HepG2 (cell line): ENCODE measurements around the gene TAF1B. TPM values are rescaled to one million over a fixed set of nuclear protein-coding genes. Genes with fewer than 3 reads are reported as not detected.

Experiments used
- ATAC-seq: fragments of 200-7000 bp; cut with Tn5 transposase; 3 replicates; pipeline ENCODE4 v1.9.1; 2020; ENCODE audit warnings: mild to moderate bottlenecking, moderate library complexity
- BruUV-seq: library from RNA; stranded (reverse); fragments of 400-500 nt; replicated peaks from 2 replicates; lab custom pipeline; 2021; lab: Mats Ljungman, UMichigan
- CTCF ChIA-PET: fragments of 300-600 bp; formaldehyde crosslinking; extraction: SDS; loops from one replicate; lab custom pipeline; 2021; ENCODE audit warnings: low total read pairs, inconsistent platforms, low intra/inter-chr PET ratio; lab: Yijun Ruan, JAX
- POLR2A ChIA-PET: fragments of 350-600 bp; sonication (Branson Sonifier 250); formaldehyde crosslinking; loops from one replicate; lab custom pipeline; 2020; ENCODE audit warnings: antibody characterized with exemption, inconsistent platforms; lab: Yijun Ruan, JAX
- DNase-seq: peaks from one replicate; pipeline ENCODE4 v3.0.0-alpha.2; 2015; ENCODE audit warnings: low spot score
- FAIRE-seq: peaks from 3 replicates; lab custom pipeline; 2011; peaks lifted over from hg19 to GRCh38; lab: Jason Lieb, UNC
- H2AFZ ChIP-seq: one replicate; pipeline ENCODE4 v1.6.1; 2011; ENCODE audit warnings: low read length, inconsistent platforms
- H3K27ac ChIP-seq: fragments of 300-600 bp; 3 replicates; pipeline ENCODE4 v1.8.0; 2011; ENCODE audit warnings: mixed run types, mild to moderate bottlenecking, mixed read lengths, low read length, inconsistent platforms; ENCODE audit not compliant: insufficient read depth; ENCODE audit errors: extremely low read length
- H3K27me3 ChIP-seq, 2 experiments: fragments of 200-600 bp in 1 of 2; 2 replicates in 1 of 2; 3 replicates in 1 of 2; pipeline versions ENCODE4 v1.6.0 to v1.8.0; 2011; ENCODE audit warnings: low read length in 2 of 2, mild to moderate bottlenecking in 2 of 2, moderate library complexity in 2 of 2, inconsistent platforms in 1 of 2; ENCODE audit not compliant: insufficient read depth in 2 of 2, control insufficient read depth in 1 of 2
- H3K36me3 ChIP-seq, 2 experiments: fragments of 200-600 bp in 1 of 2; replicated peaks in 1 of 2; 2 replicates in 1 of 2; 3 replicates in 1 of 2; pipeline versions ENCODE4 v1.5.1 to v1.8.0; 2011; ENCODE audit warnings: low read length in 2 of 2, inconsistent platforms in 1 of 2; ENCODE audit not compliant: insufficient read depth in 2 of 2, control insufficient read depth in 1 of 2
- H3K4me1 ChIP-seq: 2 replicates; pipeline ENCODE4 v1.5.1; 2012; ENCODE audit warnings: low read length, inconsistent platforms; ENCODE audit not compliant: insufficient read depth
- H3K4me2 ChIP-seq: 2 replicates; pipeline ENCODE4 v1.6.0; 2011; ENCODE audit warnings: low read depth, low read length, inconsistent platforms
- H3K4me3 ChIP-seq, 3 experiments: fragments of 200-600 bp in 1 of 3; sonication (generic), shearing (Covaris generic) in 1 of 3; replicated peaks in 1 of 3; 2 replicates each; pipeline ENCODE4 v1.5.1; 2011 to 2016; ENCODE audit warnings: low read length in 3 of 3, inconsistent platforms in 2 of 3, low read depth in 2 of 3, mild to moderate bottlenecking in 2 of 3, control low read depth in 1 of 3, mixed read lengths in 1 of 3; ENCODE audit not compliant: insufficient read depth in 1 of 3
- H3K79me2 ChIP-seq: one replicate; pipeline ENCODE4 v1.6.1; 2011; ENCODE audit warnings: low read length, inconsistent platforms; ENCODE audit not compliant: insufficient read depth
- H3K9ac ChIP-seq: 2 replicates; pipeline ENCODE4 v1.6.0; 2011; ENCODE audit warnings: mild to moderate bottlenecking, low read depth, low read length, inconsistent platforms; ENCODE audit not compliant: insufficient read depth
- H3K9me3 ChIP-seq: 2 replicates; pipeline ENCODE4 v1.5.1; 2012; ENCODE audit warnings: mild to moderate bottlenecking, low read length
- H4K20me1 ChIP-seq: 2 replicates; pipeline ENCODE4 v1.6.0; 2011; ENCODE audit warnings: inconsistent platforms, mild to moderate bottlenecking, low read length, moderate library complexity; ENCODE audit not compliant: insufficient read depth
- BCL6 ChIP-seq: IDR thresholded peaks from 2 replicates; pipeline ENCODE4 v1.6.1; 2016; ENCODE audit warnings: missing genetic modification reagents, missing compliant biosample characterization
- CBX1 ChIP-seq: IDR thresholded peaks from one replicate; pipeline ENCODE4 v1.6.1; 2016; ENCODE audit warnings: antibody characterized with exemption, low read depth
- EP300 ChIP-seq, 3 experiments: sonication (generic) in 1 of 3; formaldehyde crosslinking in 1 of 3; IDR thresholded peaks; 2 replicates each; pipeline versions ENCODE4 v1.5.1 to v1.6.1; 2011 to 2020; ENCODE audit warnings: low read depth in 2 of 3, low read length in 2 of 3, borderline replicate concordance in 1 of 3, improper control_type of control experiment in 1 of 3, mild to moderate bottlenecking in 1 of 3, missing genetic modification reagents in 1 of 3, moderate library complexity in 1 of 3
- FOXM1 ChIP-seq: sonication (generic); formaldehyde crosslinking; IDR thresholded peaks from 2 replicates; pipeline ENCODE4 v1.5.0; 2020; ENCODE audit warnings: missing genetic modification reagents
- HINFP ChIP-seq: sonication (generic); formaldehyde crosslinking; IDR thresholded peaks from 2 replicates; pipeline ENCODE4 v1.4.0; 2020; ENCODE audit warnings: low read depth, mild to moderate bottlenecking, missing genetic modification reagents
- MLX ChIP-seq: IDR thresholded peaks from 2 replicates; pipeline ENCODE4 v1.6.1; 2016
- PAF1 ChIP-seq: IDR thresholded peaks from 2 replicates; pipeline ENCODE4 v1.6.1; 2016; ENCODE audit warnings: missing genetic modification reagents, missing compliant biosample characterization
- PLSCR1 ChIP-seq: sonication (generic); formaldehyde crosslinking; IDR thresholded peaks from 2 replicates; pipeline ENCODE4 v1.5.0; 2020; ENCODE audit warnings: missing genetic modification reagents, mild to moderate bottlenecking, borderline replicate concordance
- POGZ ChIP-seq: sonication (generic); formaldehyde crosslinking; IDR thresholded peaks from 2 replicates; pipeline ENCODE4 v1.4.0; 2020; ENCODE audit warnings: mild to moderate bottlenecking, missing genetic modification reagents
- PRDM10 ChIP-seq: sonication (generic); formaldehyde crosslinking; IDR thresholded peaks from 2 replicates; pipeline ENCODE4 v1.4.0; 2020; ENCODE audit warnings: low read depth, missing genetic modification reagents
- SP2 ChIP-seq: sonication (generic); formaldehyde crosslinking; IDR thresholded peaks from 2 replicates; pipeline ENCODE4 v1.5.1; 2020; ENCODE audit warnings: mild to moderate bottlenecking, missing genetic modification reagents
- SRY ChIP-seq: sonication (generic); formaldehyde crosslinking; IDR thresholded peaks from 2 replicates; pipeline ENCODE4 v1.8.0; 2022; ENCODE audit warnings: mild to moderate bottlenecking, missing genetic modification reagents
- ZFP36L2 ChIP-seq: sonication (generic); formaldehyde crosslinking; IDR thresholded peaks from 2 replicates; pipeline ENCODE4 v1.4.0; 2020; ENCODE audit warnings: missing genetic modification reagents
- ZMYM3 ChIP-seq: sonication (generic); formaldehyde crosslinking; IDR thresholded peaks from 2 replicates; pipeline ENCODE4 v1.5.1; 2020; ENCODE audit warnings: mild to moderate bottlenecking, missing genetic modification reagents
- ZNF207 ChIP-seq: fragments of 450-650 bp; IDR thresholded peaks from 2 replicates; pipeline ENCODE4 v1.6.1; 2016; ENCODE audit warnings: antibody characterized with exemption, borderline replicate concordance
- ZNF3 ChIP-seq: IDR thresholded peaks from 2 replicates; pipeline ENCODE4 v1.7.0; 2017; ENCODE audit warnings: inconsistent platforms
- ZNF652 ChIP-seq: IDR thresholded peaks from 2 replicates; pipeline ENCODE4 v1.6.1; 2016; ENCODE audit warnings: low read depth, borderline replicate concordance
- ZNF713 ChIP-seq: sonication (generic); formaldehyde crosslinking; IDR thresholded peaks from 2 replicates; pipeline ENCODE4 v1.4.0; 2020; ENCODE audit warnings: mild to moderate bottlenecking, missing genetic modification reagents
- ZNF790 ChIP-seq: sonication (generic); formaldehyde crosslinking; IDR thresholded peaks from 2 replicates; pipeline ENCODE4 v1.8.0; 2022; ENCODE audit warnings: missing genetic modification reagents, mild to moderate bottlenecking, borderline replicate concordance
- WGBS: methylation state at CpG from one replicate; pipeline ENCODE4 v1.1.6; 2017; ENCODE audit warnings: low lambda C conversion rate; 5-methylcytosine and 5-hydroxymethylcytosine counted together
- in situ Hi-C: cut with HindIII; loops from 2 replicates; pipeline ENCODE4 v1.10.0; 2017; ENCODE audit warnings: low pct_unique_long_range_greater_than_20kb; ENCODE audit not compliant: extremely low pct_ligation_motif_present
- intact Hi-C: fragments of 100-400 bp; cut with micrococcal nuclease; formaldehyde crosslinking; loops from one replicate; pipeline ENCODE4 v1.10.0; 2022; ENCODE audit not compliant: unreplicated experiment
- polyA plus RNA-seq, 8 experiments: library from polyadenylated mRNA; depleted of rRNA in 3 of 8; stranded (reverse) in 7 of 8; unstranded in 1 of 8; fragments of >200 nt; fragmentation: Illumina TruSeq in 4 of 8; extraction: Trizol in 4 of 8; gene quantifications; 2 replicates each; pipeline versions ENCODE4 v1.2.1 to v1.2.3, GENCODE V29; 2011 to 2016; ENCODE audit warnings: low read depth in 4 of 8, missing spikeins in 1 of 8, mixed read lengths in 1 of 8; ENCODE audit not compliant: insufficient read depth in 1 of 8
- total RNA-seq, 5 experiments: library from RNA; depleted of rRNA; stranded (reverse); fragments of >200 nt; fragmentation: Illumina TruSeq; extraction: Trizol; gene quantifications; 2 replicates each; pipeline ENCODE4 v1.2.3, GENCODE V29; 2016; ENCODE audit warnings: low read depth in 1 of 5

The TAF1B gene
- total and polyA plus RNA-seq, 2 of the 13 experiments (the other 11 are each of a cell fraction or from before 2014, with no cell fraction given): 13.3 to 27.7 TPM

- H3K4me2 ChIP-seq: peak overlapping the region; percentile 43
- FAIRE-seq: no peak
- CTCF ChIA-PET: no interaction called here
- H3K79me2 ChIP-seq: no peaks in the 10 kb centered on the region
- no peaks in the 10 kb centered on the region for H3K36me3 ChIP-seq
- no peaks in the 10 kb centered on the region for H3K9me3 ChIP-seq
- in situ Hi-C loops (no loop called here), intact Hi-C loops (no loop called here)
- no peak for ATAC-seq
- peak overlapping the region; percentile 19 for H3K27ac ChIP-seq
- H2AFZ ChIP-seq: no peak overlapping the region
- H3K27me3 ChIP-seq: peaks cover 0 to 9% of the 10 kb centered on the region in 2 experiments; a peak in 3 of 5 replicates
- no TSS peak for BruUV-seq
- H3K4me1 ChIP-seq: peaks cover 82% of the 10 kb centered on the region
- WGBS: 12% methylated on average over 5 of the region's 5 CpGs
- DNase-seq: peak; percentile 42
- no peaks in the 10 kb centered on the region for H4K20me1 ChIP-seq
- POLR2A ChIA-PET: interaction anchor here (1.3 kb wide), 1 partner anchor 97 kb away, joined by 4 read pairs; the partner anchor contains the start of gene KLF11
- no peak overlapping the region for H3K9ac ChIP-seq
- no peak overlapping the region; a peak in 1 of 6 replicates for H3K4me3 ChIP-seq
- TF ChIP-seq ZNF652 (CRISPR knock-in tag) (no peak), BCL6 (CRISPR knock-in tag) (peak; percentile 55; the same call in 1 of the 2 replicates), CBX1 (no peak), ZNF207 (no peak), SP2 (CRISPR knock-in tag) (no peak), HINFP (no peak), EP300 (IDR thresholded peaks at IDR 0.05; ENCODE audit: low read depth in 2 of 2, low read length in 2 of 2) (0 out of 4 replicates have a peak, but pooled peaks of 1 of the 2 experiments have one; percentile 33), EP300 (CRISPR knock-in tag; IDR thresholded peaks at IDR 0.05; ENCODE audit: borderline replicate concordance) (no peak), ZNF713 (no peak), POGZ (CRISPR knock-in tag) (peak; percentile 81), ZFP36L2 (CRISPR knock-in tag) (no peak), FOXM1 (CRISPR knock-in tag) (no peak), PRDM10 (CRISPR knock-in tag) (no peak), ZNF790 (CRISPR knock-in tag) (no peak), MLX (CRISPR knock-in tag) (no peak), SRY (CRISPR knock-in tag) (no peak), PLSCR1 (CRISPR knock-in tag) (no peak), PAF1 (CRISPR knock-in tag) (no peak), ZMYM3 (CRISPR knock-in tag) (peak; percentile 99), ZNF3 (CRISPR knock-in tag) (peak; percentile 51; the same call in 1 of the 2 replicates)
Observed at GRCh38 chr2:9946818-9947217, 103.5 kb downstream of the TAF1B start.
